ENCODE results near the gene RTP2. TPM values are rescaled to one million over a fixed set of nuclear protein-coding genes. Genes with fewer than 3 reads are reported as not detected.

RTP2 gene
- total RNA-seq, 2 experiments from 2014 or later = not detected

- Mint-ChIP-seq H3K36me3 (ENCODE audit: low read depth) (no peaks in the 10 kb centered on the region), H3K4me3 (no peak overlapping the region), H3K27me3 (no peaks in the 10 kb centered on the region), H3K4me1 (ENCODE audit: low read depth) (no peaks in the 10 kb centered on the region), H3K9me3 (no peaks in the 10 kb centered on the region), H3K27ac (no peak overlapping the region)
- Histone ChIP-seq H3K27me3 (ENCODE audit: control insufficient read depth in 1 of 2, insufficient read depth in 2 of 2, low read length in 2 of 2) (no peaks in the 10 kb centered on the region), H3K4me3 (ENCODE audit: low read length) (no peak overlapping the region), H3K36me3 (ENCODE audit: insufficient read depth, low read length) (no peaks in the 10 kb centered on the region), H3K9me3 (ENCODE audit: control insufficient read depth in 1 of 2, insufficient read depth in 1 of 2, low read length in 2 of 2) (no peaks in the 10 kb centered on the region), H3K4me1 (ENCODE audit: insufficient read depth, low read length) (no peaks in the 10 kb centered on the region), H3K27ac (ENCODE audit: low read depth in 1 of 2, low read length in 2 of 2) (no peak overlapping the region)
- ChIA-PET CTCF (interaction anchor here (0.6 to 3.4 kb wide), 2 partner anchors 9 to 15 kb away, joined by 3 to 15 read pairs; no protein-coding TSS in a partner anchor), POLR2A (no interaction called here)
- ATAC-seq (ENCODE audit: poor library complexity) = no peak
- no peak for TF ChIP-seq CTCF (IDR thresholded peaks at IDR 0.05)
- no peak for DNase-seq
- intact Hi-C loops (cut with DNase I, micrococcal nuclease) = no loop called here
Observed at GRCh38 chr3:187705164-187705563, 2.8 kb upstream of the RTP2 start.

GRCh38 chr3:187700249-187700648 is 2.1 kb downstream of the RTP2 start:
- H3K9me3 Mint-ChIP-seq = no peaks in the 10 kb centered on the region
- TF ChIP-seq CTCF (IDR thresholded peaks at IDR 0.05) = no peak
- H3K27ac Mint-ChIP-seq = no peak overlapping the region
- CTCF ChIA-PET = no interaction called here
- Histone ChIP-seq H3K4me1 (ENCODE audit: insufficient read depth, low read length) (no peaks in the 10 kb centered on the region), H3K36me3 (ENCODE audit: insufficient read depth, low read length) (no peaks in the 10 kb centered on the region), H3K27me3 (ENCODE audit: control insufficient read depth in 1 of 2, insufficient read depth in 2 of 2, low read length in 2 of 2) (peaks cover 0 to 3% of the 10 kb centered on the region in 2 experiments), H3K27ac (ENCODE audit: low read depth in 1 of 2, low read length in 2 of 2) (no peak overlapping the region), H3K4me3 (ENCODE audit: low read length) (no peak overlapping the region), H3K9me3 (ENCODE audit: control insufficient read depth in 1 of 2, insufficient read depth in 1 of 2, low read length in 2 of 2) (no peaks in the 10 kb centered on the region)
- peaks cover 12% of the 10 kb centered on the region for H3K27me3 Mint-ChIP-seq
- DNase-seq = no peak
- intact Hi-C loops (cut with DNase I, micrococcal nuclease) = no loop called here
- no peaks in the 10 kb centered on the region for H3K36me3 Mint-ChIP-seq (ENCODE audit: low read depth)
- no peak overlapping the region for H3K4me3 Mint-ChIP-seq
- POLR2A ChIA-PET = no interaction called here
- no peak for ATAC-seq (ENCODE audit: poor library complexity)
- H3K4me1 Mint-ChIP-seq (ENCODE audit: low read depth) = no peaks in the 10 kb centered on the region

GRCh38 chr3:187698499-187699399 is 3.6 kb downstream of the RTP2 start:
- Mint-ChIP-seq H3K9me3 (no peaks in the 10 kb centered on the region), H3K4me1 (ENCODE audit: low read depth) (no peaks in the 10 kb centered on the region), H3K27ac (no peak overlapping the region), H3K4me3 (no peak overlapping the region), H3K27me3 (peaks cover 25% of the 10 kb centered on the region), H3K36me3 (ENCODE audit: low read depth) (no peaks in the 10 kb centered on the region)
- Histone ChIP-seq H3K27me3 (ENCODE audit: control insufficient read depth in 1 of 2, insufficient read depth in 2 of 2, low read length in 2 of 2) (peaks cover 0 to 6% of the 10 kb centered on the region in 2 experiments), H3K4me3 (ENCODE audit: low read length) (no peak overlapping the region), H3K9me3 (ENCODE audit: control insufficient read depth in 1 of 2, insufficient read depth in 1 of 2, low read length in 2 of 2) (no peaks in the 10 kb centered on the region), H3K4me1 (ENCODE audit: insufficient read depth, low read length) (no peaks in the 10 kb centered on the region), H3K27ac (ENCODE audit: low read depth in 1 of 2, low read length in 2 of 2) (no peak overlapping the region), H3K36me3 (ENCODE audit: insufficient read depth, low read length) (no peaks in the 10 kb centered on the region)
- TF ChIP-seq CTCF (IDR thresholded peaks at IDR 0.05) = no peak
- ChIA-PET POLR2A (no interaction called here), CTCF (no interaction called here)
- ATAC-seq (ENCODE audit: poor library complexity) (no peak), DNase-seq (no peak)
- intact Hi-C loops (cut with DNase I, micrococcal nuclease) = no loop called here

Data from CD4-positive, alpha-beta T cell (primary cell).